NCI-H146 treated with DMSO at 0.1 percent for 48 hours (cell line): ENCODE results near the gene RIMBP2.
"Not testable (repeated sequence)": the region's sequence is repeated elsewhere in the genome, so short reads cannot be mapped to it uniquely, and the experiment has no call there.

ENCODE experiments used
- DNase-seq: peaks from one replicate; lab custom pipeline; 2025; ENCODE audit not compliant: unreplicated experiment; lab: John Stamatoyannopoulos, UW

The RIMBP2 gene

DNA sequence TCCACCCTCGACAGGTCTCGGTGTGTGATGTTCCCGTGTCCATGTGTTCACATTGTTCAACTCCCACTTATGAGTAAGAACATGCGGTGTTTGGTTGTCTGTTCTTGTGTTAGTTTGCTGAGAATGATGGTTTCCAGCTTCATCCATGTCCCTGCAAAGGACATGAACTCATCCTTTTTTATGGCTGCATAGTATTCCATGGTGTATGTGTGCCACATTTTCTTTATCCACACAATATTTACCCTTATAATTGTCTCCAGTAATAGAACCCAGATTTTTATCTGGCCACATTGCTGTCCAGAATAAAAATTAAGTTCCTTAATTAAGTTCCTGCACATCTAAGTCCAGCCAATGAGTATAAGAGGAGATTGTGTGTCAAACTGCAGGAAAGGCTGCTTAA lies 22.3 kb upstream of the RIMBP2 start:
- DNase-seq: not testable (repeated sequence)

DNA sequence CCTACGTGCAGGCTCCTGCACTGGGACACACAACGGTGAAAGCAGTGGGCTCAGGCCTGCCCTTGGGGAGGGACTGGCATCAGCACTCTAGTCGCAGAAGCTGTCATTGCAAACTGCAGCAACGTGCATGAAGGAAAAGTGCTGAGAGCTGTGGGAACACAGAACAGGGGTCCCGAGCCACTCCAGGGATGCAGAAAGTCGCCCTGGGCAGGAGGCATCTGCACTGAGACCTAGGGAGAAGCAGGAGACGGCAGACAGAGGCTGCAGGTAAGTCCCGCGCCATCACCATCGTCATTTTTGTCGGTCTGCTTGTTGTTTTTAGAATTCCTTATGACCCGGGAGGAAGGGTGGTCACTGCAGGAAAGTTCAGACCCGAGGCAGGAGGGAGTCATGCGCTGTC lies 21.6 kb upstream of the RIMBP2 start:
- DNase-seq: no peak

DNA sequence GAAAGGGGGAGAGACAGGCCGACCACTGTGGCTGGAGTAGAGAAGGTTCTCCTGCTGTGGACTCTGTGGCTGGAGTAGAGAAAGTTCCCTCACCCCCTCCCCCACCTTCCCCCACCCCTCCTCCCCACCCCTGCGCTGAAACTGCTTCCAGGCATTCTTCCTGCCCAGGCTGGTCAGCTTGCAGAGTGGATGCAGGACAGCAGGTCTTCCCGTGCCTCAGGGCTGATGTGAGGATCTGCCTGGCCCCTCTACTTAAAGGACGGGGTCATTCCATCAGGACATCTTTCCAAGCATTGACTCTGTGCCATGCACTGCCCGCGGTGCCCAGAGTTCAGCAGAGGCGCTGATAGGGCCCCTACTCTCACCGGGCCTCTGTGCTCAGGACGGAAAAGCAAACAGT lies 13.2 kb upstream of the RIMBP2 start:
- no peak for DNase-seq

DNA sequence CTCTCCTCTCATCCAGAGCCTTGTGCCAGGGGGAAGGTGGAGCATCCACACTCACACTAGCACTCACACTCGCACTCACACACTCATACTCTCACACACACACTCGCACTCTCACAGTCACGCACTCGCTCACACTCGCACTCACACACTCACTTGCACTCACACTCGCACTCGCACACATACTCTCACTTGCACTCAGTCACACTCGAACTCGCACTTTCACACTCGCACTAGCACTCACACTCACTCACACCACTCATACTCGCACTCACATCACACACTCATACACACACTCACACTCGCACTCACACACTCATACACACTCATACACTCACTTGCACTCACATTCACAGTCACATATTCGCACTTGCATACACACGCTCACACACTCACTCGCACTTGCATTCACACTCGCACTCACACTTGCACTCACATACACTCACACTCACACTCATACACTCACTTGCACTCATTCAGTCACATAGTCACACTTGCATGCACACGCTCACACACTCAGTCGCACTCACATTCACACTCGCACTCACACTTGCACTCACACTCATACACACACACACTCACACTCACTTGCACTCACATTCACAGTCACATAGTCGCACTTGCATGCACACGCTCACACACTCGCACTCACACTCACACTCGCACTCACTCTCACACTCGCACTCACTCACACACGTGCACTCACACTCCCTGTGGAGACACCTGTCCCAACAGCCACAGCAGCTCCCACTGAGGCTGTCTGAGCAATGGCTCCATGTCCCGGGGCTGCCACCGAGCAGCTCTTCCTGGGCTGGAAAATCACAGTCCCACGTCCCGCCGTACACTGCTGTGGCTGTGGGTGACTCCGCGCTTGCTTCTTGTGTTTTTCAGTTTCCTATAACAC lies 12.3 kb upstream of the RIMBP2 start:
- DNase-seq: no peak

DNA sequence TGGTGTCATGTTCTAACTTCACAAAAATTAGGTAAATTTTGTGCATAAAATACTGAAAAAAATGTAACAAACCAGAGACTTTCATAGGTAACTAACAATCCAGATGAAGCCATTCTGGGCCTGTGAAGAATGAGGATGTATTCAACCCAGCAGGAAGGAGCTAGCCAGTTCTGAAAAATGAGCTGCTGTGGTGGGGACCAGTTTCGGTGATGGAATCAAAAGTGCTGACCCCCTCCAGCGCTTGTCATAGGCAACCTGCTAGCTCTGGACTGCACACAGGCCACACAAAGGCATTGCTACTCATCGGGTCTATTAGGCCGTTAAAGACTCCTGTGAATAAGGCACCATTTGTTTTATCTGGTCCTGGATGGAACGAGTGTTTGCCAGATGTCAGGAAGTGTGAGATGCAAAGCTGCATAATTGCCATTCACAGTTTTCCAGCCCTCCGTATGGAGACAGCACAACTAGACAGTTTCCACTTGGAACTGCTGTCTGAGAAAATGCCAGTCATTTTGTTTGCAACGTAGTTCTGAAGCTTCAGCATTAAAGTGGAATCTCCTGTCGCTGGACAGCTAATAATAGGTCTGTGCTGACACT lies 3.3 kb upstream of the RIMBP2 start:
- DNase-seq: no peak

DNA sequence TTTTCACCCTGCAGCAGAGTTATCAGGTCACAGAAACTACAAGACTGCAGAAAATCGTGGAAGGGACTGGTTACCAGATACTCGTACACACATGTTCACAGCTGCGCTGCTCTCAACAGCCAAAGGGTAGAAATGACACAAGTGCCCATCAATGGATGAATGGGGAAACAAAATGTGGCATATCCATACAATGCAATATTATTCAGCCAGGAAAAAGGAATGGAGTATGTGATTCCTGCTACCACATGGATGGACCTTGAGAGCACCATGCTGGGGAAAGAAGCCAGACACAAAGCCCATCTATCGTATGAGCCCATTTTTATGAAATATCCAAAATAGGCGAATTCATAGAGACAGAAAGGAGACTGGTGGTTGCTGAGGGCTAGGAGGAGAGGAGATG lies 1.7 kb upstream of the RIMBP2 start:
- no peak for DNase-seq

DNA sequence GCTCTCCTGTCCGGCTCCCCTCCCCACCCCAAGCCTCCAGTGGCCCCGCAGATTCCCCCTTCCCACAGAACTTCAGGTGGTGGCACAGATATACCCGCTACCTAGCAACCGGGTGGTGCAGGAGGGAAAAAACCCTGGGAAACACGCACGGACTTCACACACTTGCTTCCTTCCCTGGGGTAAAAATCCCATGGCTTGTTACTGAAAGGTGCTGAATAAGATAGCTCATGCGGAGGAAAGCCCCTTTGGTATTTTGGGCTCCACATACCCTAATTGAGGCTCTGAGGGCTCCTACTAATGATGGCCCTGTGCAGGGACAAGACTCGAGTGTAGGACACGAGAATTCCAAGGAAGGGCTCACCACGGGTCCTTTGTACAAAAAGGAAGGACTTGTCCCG lies 869 bp upstream of the RIMBP2 start:
- DNase-seq: no peak

DNA sequence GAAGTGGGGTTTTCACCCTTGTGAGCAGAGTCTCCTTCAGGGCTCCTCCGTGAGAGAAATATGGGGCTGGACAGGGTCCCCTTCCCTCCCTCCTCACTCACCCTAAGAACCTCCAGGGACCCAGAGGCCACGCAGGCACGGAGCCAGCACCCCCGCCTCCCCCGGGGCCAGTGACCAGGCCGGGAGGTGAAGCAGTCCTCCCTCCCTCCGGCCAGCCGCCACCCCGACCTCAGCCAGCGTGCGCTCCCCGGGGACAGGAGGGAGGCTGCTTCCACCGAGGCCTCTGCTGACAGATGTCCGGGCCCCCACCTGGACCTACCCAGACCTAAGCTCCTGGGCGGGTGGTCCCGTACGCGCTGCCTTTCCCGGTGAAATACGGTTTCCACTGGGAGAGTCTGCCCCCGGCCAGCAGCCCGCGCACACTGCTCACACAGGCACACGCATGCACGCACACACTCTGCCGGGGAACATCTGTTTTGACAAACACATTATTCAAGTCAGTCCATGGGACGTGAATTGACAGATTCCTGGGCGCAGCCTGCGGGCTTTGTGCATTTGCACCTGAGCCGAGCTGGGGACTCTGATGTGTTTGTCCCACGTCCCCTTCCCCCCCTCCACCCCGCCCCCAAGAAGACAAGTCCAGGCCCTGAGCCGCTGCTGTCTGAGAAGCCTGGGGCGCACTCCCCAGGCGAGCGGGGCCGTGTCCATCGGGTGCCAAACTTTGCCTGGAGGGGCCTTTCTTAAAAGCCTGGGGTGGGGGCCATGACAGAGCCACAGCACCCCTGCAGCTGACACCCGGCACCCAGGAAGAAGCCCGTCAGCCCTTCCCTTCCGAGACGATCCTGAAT lies 725 bp downstream of the RIMBP2 start:
- no peak for DNase-seq

DNA sequence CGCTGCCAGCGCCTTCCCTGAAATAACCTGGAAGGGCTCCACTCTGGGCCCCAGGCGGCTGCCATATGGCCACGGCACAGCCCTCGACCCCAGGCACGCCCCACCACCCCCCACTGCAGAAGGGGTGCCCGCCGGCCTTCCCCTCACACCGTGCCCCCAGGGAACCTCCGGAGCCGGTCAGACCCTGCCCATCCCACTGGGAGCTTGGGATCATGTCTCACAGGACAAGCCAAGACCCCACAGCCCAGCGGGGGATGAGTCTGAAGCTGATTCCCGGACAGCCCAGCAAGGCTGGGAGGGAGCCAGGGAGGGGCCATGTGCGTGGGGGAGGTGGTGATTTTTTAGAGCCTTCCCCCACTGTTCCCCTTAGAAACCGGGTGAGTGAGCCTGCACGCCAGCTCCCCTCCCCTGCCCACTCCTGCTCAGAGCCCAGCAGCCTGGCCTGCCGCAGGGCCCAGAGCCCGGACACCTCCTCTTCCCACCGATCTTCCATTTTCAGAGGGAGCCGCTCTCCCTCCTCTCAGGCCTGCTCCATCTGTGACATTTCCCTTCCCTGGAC lies 1.4 kb downstream of the RIMBP2 start:
- DNase-seq: no peak

DNA sequence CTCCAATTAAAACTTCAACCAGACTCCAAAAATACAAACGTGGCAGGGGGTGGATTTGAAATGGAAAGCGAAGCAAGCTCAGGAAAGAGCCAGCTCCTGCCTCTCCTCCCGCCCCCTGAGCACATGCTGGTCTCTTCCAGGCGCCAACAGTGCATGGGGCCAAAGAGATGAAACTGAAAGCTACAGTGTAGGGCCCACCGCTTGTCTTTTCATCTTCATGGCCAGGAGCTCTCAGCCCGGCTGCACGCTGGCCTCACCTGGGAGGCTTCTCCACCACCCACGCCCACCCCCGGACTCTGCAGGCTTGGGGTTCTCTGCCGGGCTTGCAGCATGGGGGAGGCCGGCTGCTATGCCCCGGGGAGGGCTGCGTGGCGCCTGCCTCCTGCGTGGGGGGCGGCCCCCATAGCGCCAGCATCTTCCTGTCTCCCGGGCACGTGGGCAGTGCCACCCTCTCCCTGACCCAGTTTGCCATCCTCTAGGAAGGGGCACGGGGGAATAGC lies 2.0 kb downstream of the RIMBP2 start:
- no peak for DNase-seq

DNA sequence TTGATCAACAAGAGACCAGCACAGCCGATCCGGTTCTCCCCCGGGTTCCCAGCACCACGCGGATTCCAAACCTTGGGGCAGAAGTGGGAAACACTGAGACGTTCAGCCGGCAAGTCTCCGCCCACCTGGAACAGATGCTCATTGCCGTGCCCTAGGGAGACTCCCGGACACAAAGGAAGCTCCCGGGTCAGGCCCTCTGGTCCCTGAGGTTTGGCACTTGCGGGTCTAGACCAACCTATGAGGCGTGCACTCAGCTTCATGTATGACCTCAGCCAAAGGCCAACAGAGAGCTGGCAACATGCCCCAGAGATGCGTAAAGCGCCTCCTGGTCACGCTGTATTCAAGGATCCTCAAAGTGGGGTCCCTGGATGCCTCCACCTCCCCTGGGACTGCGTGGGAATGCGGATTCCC lies 2.5 kb downstream of the RIMBP2 start:
- DNase-seq: no peak

DNA sequence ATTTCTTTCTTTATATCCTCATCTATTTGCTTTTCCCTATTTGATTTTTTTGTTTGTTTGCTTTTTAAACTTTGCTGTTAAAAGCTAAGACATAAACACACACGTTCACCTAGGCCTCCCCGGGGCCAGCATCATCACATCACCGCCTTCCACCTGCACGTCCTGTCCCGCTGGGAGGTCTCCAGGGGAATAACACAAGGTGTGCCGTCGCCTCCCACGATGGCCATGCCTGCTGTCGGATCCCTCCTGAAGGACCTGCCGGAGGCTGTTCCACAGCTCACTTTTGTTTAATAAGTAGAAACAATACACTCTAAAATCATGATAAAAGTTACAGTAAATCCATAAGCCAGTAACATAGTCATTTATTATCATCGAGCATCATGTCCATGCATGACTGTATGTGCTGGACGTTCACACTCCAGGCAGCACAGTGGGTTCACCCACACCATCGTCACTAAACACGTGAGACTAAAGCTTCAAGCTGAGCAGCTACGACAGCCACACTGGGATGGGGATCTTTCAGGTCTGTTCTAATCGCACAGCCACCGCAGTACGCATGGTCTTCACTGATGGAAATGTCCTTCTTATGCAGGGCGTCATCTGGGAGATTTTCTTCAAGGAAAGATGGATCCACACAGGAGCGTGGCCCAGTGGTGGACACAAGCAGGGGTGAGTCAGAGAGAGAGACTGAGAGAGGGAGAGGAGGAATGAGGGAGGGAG lies 3.6 kb downstream of the RIMBP2 start:
- no peak for DNase-seq

DNA sequence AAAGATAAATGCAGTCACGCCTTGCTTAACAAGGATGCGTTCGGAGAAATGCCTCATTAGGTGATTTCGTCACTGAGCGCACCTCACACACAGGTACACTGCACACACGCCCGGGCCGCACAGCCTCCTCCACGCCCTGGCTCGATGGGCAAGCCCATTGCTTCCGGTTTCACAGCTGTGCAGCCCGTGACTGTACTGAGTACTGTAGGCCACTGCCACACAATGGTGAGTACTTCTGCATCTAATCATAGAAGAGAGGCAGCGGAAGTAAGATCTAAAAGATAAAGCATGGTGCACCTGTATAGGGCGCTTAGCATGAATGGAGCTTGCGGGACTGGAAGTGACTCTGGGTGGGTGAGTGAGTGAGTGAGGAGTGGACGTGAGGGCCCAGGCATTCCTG lies 4.3 kb downstream of the RIMBP2 start:
- no peak for DNase-seq

DNA sequence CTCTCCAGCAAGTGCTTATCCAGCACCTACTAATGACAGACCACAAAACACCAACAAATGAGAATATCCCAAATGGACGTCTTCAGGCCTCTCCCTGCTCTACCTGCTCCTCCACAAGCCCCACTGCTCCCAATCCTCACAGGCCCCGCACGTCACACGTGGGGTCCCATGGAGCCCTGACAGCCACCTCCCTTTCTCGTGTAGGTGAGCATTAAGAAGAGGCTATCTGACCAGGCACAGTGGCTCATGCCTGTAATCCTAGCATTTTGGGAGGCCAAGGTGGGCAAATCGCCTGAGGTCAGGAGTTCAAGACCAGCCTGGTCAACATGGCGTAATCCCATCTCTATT lies 5.4 kb downstream of the RIMBP2 start:
- no peak for DNase-seq

DNA sequence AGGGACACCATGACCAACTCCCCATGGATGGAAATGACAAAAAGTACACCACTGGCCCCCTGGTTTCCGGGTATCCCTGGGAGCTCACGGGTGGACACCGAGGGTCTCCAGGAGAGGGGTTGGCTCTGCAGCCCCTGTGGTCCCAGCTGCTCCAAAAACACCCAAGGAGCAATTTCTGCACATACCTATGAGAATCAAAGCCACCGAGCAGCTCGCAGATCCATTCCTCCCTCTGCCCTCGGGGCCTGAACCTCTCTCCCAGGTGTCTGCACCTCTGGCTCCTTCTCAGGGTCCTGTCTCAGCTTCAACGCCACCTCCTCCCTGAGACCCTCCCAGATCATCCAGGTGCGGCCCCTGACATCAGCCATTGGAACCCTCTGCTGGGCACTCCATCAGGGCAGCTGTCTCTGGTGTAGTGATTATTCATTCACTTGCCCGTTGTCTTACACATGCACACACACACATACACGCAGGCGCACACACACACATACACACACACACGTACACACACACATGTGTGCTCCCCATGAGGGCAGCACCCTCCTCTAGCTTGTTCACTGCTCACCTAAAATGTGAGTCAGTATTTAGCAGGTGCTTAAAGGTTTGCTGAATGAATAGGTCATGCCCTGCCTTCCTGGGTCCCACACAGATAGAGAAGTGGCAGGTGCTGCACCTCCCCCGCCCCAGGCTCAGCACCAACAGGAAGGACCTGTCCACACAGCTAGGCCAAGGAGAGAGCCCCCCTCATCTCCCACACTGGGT lies 5.9 kb downstream of the RIMBP2 start:
- DNase-seq: no peak

DNA sequence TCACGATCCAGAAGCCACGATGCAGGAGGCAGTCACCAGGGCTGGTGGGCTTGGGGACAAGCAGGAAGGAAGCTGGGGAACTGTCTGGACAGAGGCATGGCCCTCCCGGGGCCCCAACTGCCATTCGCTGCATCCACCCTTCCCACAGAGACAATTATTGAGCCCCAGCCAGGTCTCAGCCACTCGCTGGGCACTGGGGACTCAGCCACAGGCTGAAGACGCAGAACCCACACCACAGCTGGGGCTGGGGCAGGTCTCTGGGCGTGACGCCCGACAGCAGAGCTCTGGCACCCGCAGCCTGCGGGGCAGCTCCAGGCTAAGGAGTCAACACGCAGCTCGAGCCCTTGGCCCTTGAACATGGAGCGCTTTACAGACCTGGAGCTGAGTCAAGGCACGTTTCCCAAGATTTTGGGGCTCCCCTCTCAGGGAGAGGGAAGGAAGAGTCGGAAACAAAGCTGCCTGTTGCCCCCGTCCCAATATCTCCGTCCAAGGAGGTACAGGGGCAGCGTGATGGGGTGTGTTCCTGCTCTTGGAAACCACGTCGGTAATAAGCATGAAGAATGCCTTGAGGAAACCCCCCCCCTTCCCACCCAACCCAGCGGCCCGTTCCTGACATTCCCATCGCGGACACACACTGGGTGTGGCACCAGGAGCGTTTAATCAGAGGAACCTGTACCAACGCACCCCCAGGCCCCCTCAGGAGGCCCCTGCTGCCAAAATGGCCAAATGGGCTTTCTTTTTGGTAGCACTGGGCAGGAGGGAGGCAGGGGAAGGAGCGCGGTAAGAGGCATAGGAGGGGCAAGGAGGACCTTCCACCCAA lies 6.7 kb downstream of the RIMBP2 start:
- DNase-seq: no peak

DNA sequence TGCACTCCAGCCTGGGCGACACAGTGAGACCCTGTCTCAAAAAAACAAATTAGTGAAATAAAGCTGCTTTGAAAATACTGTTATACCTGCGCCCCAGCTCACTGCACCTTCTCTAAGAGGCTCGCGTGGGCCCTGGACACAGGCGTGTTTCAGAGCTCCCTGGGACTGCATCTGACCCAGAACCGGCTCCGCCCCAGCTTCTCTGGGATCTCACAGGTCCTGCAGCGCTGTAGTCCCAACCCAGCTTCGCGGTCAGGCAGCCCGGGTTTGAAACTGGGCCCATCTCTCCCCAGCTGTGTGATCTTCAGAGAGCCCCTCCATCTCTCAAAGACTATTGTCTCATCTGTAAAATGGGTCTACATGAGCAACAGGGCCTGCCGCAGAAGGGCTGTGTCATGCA lies 7.5 kb downstream of the RIMBP2 start:
- no peak for DNase-seq

DNA sequence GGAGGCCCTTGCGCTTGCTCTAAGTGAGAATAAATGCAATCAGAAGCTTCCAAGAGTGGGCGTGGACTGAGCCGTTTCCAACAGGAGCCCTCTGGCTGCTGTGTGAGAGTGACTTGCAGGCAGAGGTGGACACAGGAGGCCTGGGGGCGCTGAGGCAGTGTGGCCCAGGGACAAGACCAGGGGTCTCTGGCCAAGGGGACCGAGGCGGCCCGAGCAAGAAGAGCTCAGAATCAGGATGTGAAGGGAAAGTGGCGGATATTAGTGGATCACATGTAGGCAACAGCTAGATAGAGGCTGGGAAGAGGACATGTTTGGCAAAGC lies 8.6 kb downstream of the RIMBP2 start:
- DNase-seq: no peak

DNA sequence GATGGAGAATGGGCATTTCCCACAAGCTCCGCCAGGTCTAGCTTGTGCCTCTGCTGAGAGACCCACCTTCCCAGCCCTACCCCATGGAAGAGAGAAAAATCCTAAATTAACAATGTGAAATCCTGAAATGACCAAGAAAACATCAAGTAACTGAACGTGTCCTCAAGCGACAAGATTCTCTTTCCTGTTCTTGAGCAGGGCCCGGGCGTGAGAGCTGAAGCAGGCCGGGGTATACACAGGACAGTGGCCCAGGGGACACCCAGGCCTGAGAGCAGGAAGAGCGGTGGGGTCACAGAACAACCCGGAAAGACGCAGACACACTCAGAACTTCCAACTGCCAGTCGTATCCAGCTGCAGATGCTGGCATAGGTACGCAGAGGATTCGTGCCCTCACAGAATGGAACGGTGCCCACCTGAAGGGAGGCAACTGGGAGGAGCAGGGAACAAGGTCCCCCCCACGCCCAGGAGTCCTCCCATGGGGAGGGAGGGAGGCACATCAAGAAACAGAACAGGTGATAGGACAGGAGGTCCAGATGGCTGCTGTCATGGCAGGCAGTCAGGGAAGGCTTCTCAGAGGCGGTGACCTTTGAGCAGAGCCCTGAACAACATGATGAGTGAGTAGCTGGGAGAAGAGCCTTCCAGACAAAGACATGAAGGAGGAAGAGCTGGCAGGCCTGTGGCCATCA lies 9.1 kb downstream of the RIMBP2 start:
- no peak for DNase-seq
